Midbrain (tissue), 1 donor: ENCODE measurements around the gene RNF166.

Source experiments
- DNase-seq: peaks from one replicate; lab custom pipeline; 2025; lab: John Stamatoyannopoulos, UW

RNF166 gene

DNA sequence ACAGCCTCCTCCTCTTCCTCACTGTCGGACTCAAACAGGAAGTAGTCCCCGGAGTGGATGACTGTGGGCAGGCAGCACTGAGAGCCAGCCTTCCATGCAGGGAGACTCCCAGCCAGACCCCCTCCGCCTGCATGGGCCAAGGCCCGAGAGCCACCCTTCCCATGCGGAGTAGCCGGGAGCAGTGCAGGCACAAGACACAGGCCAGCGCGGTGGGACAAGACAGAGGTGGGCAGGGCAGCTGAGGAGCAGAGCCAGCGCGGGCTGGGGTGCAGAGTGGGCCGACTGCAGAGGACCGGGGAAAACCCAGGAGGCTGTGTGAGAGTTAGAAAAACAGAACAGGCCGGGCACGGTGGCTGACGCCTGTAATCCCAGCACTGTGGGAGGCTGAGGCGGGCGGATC lies 17.7 kb upstream of the RNF166 start:
- no peak for DNase-seq

DNA sequence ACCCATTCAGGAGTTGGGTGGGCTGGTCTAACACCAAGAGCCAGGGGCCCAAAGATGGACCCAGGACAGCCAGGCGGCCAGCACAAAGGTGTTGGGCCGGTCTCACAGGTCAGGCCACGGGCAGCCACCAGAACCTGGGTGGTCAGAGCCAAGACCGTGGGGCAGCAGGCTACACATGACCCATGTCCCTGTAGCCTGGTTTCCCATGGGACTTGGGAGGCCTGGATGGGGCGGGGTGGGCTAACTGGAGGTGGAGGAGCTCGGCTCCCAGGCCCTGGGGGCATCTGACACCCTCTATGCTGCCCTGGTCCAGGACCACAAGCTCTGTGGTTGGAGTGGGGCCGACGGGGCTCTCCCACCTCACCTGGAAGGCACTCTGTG lies 17.3 kb upstream of the RNF166 start:
- DNase-seq, result no peak

GRCh38 chr16:88722784-88723506 lies 16.7 kb upstream of the RNF166 start:
- DNase-seq, result no peak

DNA sequence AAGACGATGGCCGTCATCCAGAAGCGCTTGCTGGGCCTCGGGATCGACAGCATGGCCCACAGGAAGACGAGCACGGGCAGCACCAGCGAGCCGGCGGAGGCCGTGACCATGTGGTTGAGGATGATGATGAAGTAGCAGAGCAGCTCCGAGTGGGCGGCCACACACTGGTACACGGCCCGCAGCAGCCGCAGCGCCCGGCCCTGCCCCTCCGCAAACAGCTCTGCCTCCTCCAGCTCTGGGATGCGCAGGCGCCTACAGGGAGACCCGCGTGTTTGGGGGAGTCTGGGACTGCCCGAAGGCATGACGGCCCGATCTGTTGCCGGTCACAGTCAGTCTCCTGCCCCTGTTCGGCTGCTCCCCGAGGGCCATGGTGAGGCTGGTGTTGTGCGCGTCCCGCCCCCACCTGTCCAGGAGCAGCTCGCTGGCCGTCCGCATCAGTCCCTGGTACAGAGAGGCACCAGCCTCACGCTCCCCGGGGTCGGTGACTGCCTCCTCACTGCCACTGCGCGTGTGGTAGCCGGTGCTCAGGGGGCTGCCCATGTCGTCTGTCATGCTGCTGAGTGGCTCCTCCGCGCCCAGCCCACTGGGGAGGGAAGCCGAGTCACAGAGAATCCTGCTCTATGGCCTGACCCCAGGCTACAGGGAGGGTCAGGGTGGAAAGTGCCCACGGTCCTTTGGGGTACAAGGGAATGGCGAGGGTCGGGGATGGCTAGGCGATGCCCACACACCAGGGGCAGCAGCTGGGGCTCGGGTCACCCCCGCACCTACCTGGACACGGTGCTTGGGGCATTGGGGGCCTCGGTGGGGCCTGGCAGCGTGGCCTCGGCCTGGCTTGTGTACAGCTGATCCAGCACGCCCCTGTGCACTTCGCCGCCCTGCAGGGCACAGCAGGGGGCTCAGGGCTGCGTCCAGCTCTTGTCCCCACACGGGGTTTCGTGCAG lies 15.9 kb upstream of the RNF166 start:
- DNase-seq, result no peak

GRCh38 chr16:88721236-88721635 lies 15.0 kb upstream of the RNF166 start:
- no peak for DNase-seq

DNA sequence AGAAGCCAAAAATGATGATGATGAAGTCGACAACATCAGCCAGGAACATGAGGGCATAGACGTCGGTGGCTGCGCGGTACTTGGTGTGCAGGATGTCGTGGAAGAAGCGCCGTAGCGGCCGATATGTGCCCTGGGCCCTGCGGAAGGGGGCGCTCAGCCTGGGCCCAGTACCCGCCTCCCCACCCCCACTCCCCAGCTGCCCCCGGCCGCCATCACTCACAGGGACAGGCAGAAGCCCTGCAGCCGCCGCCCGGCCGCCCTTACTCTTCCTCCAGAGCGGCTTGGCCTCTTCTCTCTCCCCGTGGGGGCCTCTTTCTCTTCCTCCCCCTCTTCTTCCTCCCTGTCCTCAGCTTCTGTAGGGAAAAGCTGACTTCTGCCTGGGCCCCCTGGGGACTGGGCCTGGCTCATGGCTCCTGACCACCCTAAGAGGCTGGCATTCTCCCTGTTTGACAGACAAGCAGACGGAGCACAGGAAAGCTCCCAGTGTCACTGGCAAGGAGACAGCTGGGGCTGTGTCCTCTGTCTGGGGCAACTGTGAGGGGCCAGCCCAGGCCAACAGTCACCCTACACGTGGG lies 14.3 kb upstream of the RNF166 start:
- no peak for DNase-seq

GRCh38 chr16:88719933-88720296 lies 13.7 kb upstream of the RNF166 start:
- no peak for DNase-seq

- DNase-seq, result peak; percentile 86
Observed at GRCh38 chr16:88719267-88719932, 13.2 kb upstream of the RNF166 start.

DNA sequence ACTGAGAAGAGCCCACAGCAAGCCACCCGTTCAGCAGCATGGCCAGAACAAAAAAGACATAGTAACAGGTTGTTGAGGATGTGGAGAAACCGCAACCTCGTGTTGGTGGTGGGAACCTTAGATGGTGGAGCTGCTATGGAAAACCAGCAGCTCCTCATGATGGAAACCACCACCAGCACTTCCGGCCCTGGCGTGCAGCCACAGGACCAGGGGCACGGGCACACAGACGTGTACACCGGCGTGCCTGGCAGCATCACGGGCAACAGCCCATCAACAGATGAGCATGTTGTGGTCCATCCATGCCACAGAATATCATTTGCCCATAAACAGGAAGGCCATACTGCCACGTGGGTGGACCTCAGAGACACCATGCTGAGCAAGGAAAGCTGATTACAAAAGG lies 12.0 kb upstream of the RNF166 start:
- DNase-seq, result no peak

DNA sequence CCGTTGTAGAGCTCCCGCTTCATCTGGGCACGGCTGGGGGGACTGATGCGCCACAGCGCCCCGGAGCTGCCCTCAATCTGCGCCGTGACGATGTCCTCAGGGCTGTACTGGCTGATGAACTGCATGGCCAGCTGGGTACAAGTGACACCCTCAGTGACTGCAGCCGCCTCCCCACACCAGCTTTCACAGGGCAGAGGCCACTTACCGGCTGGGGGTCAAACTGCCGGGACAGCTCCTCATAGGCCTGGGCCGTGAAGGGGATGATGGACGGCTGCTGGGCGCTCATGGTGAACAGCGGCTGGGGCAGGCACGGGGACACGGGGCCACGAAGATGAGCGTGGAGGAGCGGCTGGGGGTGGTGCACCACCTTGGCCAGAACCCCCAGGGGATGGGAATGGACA lies 10.4 kb upstream of the RNF166 start:
- no peak for DNase-seq

DNA sequence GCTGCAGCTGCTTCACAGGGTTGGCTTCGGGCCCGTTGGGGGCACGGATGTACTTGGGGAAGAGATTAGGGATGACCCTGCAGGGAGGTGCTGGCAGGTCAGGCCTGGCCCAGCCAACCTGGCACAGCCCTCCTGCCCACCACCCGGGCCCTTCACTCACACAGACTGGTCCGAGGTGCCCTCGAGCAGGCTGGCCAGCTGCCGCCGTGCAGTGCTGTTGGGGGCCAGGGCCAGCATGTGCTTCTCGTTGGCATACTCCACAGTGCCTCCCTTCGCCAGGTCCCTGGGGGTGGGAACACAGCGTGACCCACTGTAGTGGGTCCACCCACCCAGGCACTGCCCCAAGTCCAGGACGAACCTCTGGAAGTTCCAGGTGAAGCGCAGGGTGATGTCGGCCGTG lies 10.0 kb upstream of the RNF166 start:
- no peak for DNase-seq

GRCh38 chr16:88715312-88716190 lies 9.3 kb upstream of the RNF166 start:
- no peak for DNase-seq

DNA sequence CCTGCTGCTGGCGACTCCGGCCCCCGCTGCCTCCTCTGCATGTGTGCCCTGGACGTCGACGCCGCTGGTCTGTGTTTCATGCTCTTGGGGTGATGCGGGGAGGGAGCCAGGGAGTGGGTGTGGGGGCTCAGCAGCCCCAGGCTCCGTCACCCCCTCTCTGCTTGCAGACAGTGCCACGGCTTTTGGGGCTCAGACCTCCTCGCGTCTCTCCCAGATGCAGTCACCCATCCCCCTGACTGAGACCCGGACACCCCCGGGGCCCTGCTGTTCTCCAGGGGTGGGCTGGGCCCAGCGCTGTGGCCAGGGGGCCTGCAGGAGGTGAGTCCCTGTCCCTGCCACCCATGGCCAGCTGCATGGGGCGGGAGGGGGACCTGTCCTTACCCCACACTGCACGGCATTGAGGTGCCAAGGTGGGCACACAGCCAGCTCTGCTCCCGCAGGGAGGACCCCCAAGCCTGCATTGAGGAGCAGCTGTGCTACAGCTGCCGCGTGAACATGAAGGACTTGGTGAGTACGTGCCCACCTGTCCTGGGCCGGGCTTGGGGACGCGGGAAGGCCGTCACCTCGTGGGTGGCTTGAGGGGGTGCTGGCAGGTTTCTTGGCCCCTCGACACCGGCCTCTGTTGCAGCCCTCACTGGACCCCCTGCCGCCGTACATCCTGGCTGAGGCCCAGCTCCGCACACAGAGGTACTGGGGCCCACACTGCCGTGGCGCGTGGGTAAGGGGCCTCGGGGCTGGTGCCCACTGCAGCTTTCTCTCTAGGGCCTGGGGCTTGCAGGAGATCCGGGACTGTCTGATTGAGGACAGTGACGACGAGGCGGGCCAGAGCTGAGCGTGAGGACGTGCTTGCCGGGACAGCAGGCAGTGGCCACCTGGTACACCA lies 8.5 kb upstream of the RNF166 start:
- DNase-seq, result no peak

- no peak for DNase-seq
Observed at GRCh38 chr16:88713568-88714419, 7.6 kb upstream of the RNF166 start.

DNA sequence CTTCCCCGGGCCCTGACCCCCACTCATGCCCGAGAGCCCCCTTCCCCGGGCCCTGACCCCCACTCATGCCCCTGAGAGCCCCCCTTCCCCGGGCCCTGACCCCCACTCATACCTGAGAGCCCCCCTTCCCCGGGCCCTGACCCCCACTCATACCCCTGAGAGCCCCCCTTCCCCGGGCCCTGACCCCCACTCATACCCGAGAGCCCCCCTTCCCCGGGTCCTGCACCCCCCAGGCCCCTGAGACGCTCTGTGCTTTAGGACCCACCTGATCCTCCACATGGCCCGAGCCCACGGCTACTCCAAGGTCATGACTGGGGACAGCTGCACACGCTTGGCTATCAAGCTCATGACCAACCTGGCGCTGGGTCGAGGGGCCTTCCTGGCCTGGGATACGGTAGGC lies 6.8 kb upstream of the RNF166 start:
- DNase-seq, result no peak

DNA sequence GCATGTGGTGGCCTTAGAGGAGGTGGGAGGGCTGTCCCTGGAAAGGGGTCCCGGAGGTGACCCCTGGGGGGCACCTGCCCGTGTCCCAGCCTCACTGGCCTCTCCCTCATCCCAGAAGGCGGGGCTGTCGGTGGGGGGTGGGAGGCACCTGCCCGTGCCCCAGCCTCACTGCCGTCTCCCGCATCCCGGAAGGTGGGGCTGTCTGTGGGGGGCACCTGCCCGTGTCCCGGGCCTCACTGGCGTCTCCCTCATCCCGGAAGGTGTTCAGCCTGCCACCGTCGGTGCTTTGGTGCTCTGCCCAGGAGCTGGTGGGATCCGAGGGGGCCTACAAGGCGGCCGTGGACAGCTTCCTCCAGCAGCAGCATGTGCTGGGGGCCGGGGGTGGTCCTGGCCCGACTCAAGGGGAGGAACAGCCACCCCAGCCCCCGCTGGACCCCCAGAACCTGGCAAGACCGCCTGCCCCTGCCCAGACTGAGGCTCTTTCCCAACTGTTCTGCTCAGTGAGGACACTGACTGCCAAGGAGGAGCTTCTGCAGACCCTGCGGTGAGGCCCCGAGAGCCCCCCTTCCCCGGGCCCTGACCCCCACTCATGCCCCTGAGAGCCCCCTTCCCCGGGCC lies 6.3 kb upstream of the RNF166 start:
- DNase-seq, result no peak

- no peak for DNase-seq
Observed at GRCh38 chr16:88711750-88712340, 5.6 kb upstream of the RNF166 start.

- DNase-seq, result no peak
Observed at GRCh38 chr16:88710556-88710955, 4.3 kb upstream of the RNF166 start.
